ENCODE results near the gene SNW1. TPM values are rescaled to one million over a fixed set of nuclear protein-coding genes. Genes with fewer than 3 reads are reported as not detected.
"Not testable (repeated sequence)": the region's sequence is repeated elsewhere in the genome, so short reads cannot be mapped to it uniquely, and the experiment has no call there.

The SNW1 gene
- total RNA-seq, result 60.2 TPM
- long read RNA-seq, transcript SNW1-201 (14 exons, 2,163 nt), result major isoform, 41 of 85 reads
- long read RNA-seq, partial matches to known transcripts, result 23 of 85 reads
- long read RNA-seq, other reads (novel, unspliced or antisense), result 19 of 85 reads

DNA sequence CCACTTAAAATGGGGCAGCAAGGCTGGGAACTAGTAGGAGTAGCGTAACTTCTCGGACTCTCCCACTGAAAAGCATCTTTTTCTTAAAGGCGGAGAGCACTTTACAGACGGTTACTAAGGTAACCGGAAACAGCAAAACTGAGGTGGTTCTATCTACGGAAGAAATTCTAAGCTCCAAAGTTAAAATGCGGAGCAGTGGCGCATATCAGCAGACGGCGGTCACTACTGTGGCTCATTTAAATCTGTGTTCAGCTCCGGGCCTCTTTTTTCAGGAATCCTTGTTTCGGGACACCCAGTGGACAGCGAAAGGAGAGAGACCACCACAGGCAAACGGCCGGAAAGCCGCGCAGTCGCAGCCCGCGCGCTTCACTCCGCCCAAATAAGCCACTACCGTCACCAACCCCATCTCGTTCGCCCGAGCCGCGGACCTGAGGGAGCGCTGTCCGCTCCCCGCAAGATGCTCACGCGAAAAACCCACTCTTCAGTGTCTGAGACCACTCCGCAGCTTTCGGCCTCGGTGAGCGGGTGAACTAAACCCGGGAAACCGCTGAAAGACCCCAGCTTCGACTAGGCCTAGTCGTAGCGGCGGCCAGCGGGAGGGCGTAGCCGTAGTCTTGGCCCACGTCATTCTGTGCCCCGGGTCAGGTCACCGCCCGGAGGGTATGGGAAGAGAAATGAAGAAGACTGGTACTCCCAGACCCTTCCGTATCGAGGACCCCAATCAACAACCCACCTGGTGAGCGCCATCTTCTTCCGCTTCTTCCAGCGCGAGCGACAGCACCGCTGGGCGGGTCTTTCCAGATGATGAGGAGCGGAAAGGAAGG lies at the start of gene SNW1:
Gene SNW1 (minus strand): TSS at position 776 of the 824 bp plus-strand sequence. CDS start 29 bp downstream, at position 747.
- DNase-seq (ENCODE audit: low spot score), result peak; percentile 98

- DNase-seq (ENCODE audit: low spot score), result no peak
Observed at GRCh38 chr14:77809011-77809410, 48.1 kb upstream of the SNW1 start.

DNA sequence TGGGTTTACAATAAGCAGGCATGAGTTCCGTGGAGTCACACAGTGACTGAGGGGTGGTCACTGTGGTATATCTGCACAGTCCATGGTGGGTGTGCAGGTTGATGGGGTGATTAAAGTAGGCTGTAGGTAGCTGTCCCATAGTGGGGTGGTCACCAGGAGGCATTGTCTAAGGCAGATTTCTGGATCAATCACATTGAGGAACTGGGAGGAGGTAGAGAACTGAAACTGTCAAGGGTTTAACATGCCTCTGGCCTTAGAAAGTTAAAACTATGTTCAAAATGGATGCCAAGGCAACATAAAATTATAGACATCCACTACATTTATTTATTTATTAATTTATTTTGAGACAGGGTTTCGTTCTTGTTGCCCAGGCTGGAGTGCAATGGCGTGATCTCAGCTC lies 47.3 kb upstream of the SNW1 start:
- DNase-seq (ENCODE audit: low spot score), result no peak

DNA sequence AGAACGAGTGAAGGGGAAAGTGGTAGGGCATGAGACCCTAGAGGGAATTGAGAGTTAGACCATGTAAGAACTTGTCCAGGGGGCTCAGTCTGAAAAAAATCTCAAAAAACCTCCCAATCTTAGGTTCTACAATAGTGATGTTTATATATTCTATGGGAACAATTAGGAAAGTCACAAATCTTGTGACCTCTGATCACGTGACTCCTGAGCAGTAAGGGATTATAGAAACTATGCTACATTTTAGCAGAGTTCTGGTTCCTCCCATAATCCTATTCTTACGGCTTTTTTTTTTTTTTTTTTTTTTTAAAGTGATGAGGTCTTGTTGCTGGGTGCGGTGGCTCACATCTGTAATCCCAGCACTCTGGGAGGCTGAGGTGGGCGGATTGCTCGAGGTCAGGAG lies 44.8 kb upstream of the SNW1 start:
- no peak for DNase-seq (ENCODE audit: low spot score)

GRCh38 chr14:77804592-77804991 lies 43.6 kb upstream of the SNW1 start:
- no peak for DNase-seq (ENCODE audit: low spot score)

DNA sequence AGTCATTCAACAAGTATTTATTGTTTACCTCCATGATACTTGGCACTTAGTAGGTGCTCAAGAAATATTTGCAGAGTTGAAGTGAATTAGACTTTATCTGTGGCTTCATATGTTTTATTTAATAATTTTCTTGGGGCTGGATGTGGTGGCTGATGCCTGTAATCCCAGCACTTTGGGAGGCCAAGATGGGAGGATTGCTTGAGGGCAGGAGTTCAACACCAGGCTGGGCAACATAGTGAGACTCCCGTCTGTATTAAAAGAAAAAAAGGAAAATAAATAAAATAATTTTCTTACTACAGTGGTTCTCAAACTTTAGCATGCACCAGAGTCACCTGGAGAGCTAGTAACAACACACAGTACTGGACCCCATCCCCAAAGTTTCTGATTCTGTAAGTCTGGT lies 39.9 kb upstream of the SNW1 start:
- no peak for DNase-seq (ENCODE audit: low spot score)

- peak; percentile 97 for DNase-seq (ENCODE audit: low spot score)
Observed at GRCh38 chr14:77799863-77800730, 39.1 kb upstream of the SNW1 start, which contains the start of gene ADCK1. Gene ADCK1, plus strand, starts transcription at chr14:77800109. Its CDS starts 18,870 bp downstream, at chr14:77818979.

GRCh38 chr14:77799456-77799855 lies 38.5 kb upstream of the SNW1 start:
- DNase-seq (ENCODE audit: low spot score), result not testable (repeated sequence)

- no peak for DNase-seq (ENCODE audit: low spot score)
Observed at GRCh38 chr14:77794357-77794756, 33.4 kb upstream of the SNW1 start.

GRCh38 chr14:77793255-77793654 lies 32.3 kb upstream of the SNW1 start:
- not testable (repeated sequence) for DNase-seq (ENCODE audit: low spot score)

DNA sequence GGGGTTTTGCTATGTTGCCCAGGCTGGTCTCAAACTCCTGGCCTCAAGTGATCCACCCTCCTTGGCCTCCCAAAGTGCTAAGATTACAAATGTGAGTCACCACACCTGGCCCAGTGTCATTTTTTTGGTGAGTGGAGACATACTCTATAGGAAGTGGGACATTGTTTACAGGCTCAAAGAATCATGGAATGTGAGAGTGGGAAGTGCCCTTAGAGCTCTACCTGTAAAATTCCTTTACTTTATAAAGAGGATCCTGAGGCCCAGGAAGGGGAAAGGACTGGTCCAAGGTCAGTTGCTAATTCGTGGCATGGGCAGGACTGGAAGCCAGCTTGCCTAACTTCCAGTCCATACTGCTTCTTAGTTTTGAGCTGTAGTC lies 30.3 kb upstream of the SNW1 start:
- no peak for DNase-seq (ENCODE audit: low spot score)

- no peak for DNase-seq (ENCODE audit: low spot score)
Observed at GRCh38 chr14:77790566-77791224, 29.7 kb upstream of the SNW1 start.

DNA sequence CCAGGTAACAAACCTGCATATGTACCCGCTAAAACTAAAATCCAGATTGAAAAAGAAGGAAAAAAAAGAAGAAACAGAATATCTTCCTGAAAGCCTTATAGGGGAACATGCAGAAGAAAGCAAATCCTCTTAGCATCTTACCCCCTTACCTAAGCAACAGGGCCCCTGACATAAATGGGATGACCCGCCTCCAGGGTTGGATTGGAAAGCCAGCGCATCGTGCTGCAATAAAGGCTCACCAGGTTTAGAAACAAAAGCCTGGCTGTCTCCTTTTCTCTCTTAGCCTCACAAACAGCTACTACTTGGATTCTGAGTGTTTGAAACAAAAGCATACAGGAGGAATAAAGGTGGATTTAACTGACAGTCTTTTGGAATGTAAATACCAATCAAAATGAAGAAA lies 25.2 kb upstream of the SNW1 start:
- no peak for DNase-seq (ENCODE audit: low spot score)

- DNase-seq (ENCODE audit: low spot score), result no peak
Observed at GRCh38 chr14:77782202-77782601, 21.2 kb upstream of the SNW1 start.

- not testable (repeated sequence) for DNase-seq (ENCODE audit: low spot score)
Observed at GRCh38 chr14:77773966-77774365, 13.0 kb upstream of the SNW1 start.

DNA sequence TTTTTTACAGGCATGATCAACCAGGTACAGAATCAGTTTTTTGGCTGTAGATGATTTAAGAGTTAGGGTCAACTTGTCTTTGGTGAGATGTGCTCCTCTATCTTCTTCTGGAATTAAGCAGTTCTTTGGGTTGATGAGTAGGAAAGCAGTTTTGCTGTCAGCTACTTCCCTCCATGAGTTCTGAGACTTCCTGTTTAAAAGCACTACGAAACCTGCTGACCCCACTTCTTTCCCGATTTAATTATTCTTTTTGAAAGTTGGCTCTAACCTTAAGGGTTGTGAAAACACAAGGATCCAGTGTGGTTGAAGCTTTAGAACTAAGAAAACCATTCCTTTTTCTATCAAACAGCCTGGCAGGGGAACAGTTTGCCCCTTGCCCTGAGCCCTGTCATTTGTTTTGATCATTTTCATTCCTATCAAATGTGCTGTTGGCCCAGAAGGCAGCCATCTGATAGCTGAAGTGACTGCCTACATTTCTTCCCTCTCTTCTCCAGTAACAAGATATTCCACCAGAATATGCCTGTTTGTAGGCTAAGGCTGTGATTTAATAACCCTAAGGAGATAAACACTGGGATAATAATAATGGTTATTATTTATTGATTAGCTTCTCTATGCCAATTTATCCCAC lies 7.6 kb upstream of the SNW1 start:
- not testable (repeated sequence) for DNase-seq (ENCODE audit: low spot score)

DNA sequence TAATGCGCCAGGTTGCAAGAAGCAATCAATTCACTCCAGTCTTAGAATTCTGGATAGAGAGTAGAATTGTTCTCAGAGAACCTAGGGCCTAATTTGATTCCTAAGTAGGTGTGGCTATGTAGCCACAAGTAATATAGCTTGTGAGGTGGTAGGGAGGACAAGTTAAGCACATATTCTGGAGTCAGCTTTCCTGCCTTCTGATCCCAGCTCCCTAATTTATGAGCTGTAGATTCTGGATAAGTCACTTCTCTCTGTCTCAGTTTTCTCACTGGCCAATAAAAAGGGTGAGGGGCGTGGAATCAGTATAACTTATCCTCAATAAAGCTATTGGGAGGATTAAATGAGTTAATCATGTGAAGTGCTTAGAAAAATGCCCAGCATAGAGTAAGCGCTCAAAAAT lies 3.0 kb upstream of the SNW1 start:
- DNase-seq (ENCODE audit: low spot score), result no peak

- no peak for DNase-seq (ENCODE audit: low spot score)
Observed at GRCh38 chr14:77763316-77763715, 2.4 kb upstream of the SNW1 start.

- DNase-seq (ENCODE audit: low spot score), result no peak
Observed at GRCh38 chr14:77761205-77761931, 412 bp upstream of the SNW1 start.
